ENCODE results near the gene TBC1D4.

TBC1D4 gene

GRCh38 chr13:75479102-75479740 lies 2.7 kb downstream of the TBC1D4 start:
- no peak overlapping the region for H2AK5ac ChIP-seq (ENCODE audit: low read length)
- H3K9ac ChIP-seq (ENCODE audit: low read length) = no peak overlapping the region
- no peaks in the 10 kb centered on the region for H3K9me3 ChIP-seq (ENCODE audit: insufficient read depth, low read depth, low read length)
- H2BK5ac ChIP-seq (ENCODE audit: low read depth, low read length, poor library complexity) = no peak overlapping the region
- H3K18ac ChIP-seq (ENCODE audit: low read length) = no peak overlapping the region
- no peak overlapping the region for H2AFZ ChIP-seq (ENCODE audit: insufficient read depth, low read length, poor library complexity)
- no peaks in the 10 kb centered on the region for H3K36me3 ChIP-seq (ENCODE audit: control insufficient read depth in 1 of 2, insufficient read depth in 2 of 2, low read length in 2 of 2)
- no peaks in the 10 kb centered on the region for H3K79me2 ChIP-seq (ENCODE audit: control insufficient read depth, insufficient read depth, low read length, poor library complexity)
- no peak for DNase-seq
- no peak overlapping the region for H4K8ac ChIP-seq (ENCODE audit: low read depth, low read length)
- H3K4ac ChIP-seq (ENCODE audit: low read depth, low read length) = no peak overlapping the region
- H3K4me1 ChIP-seq (ENCODE audit: control insufficient read depth in 1 of 2, insufficient read depth in 2 of 2, low read length in 2 of 2) = peaks cover 0 to 6% of the 10 kb centered on the region in 2 experiments
- no peak overlapping the region for H4K12ac ChIP-seq (ENCODE audit: low read depth, low read length)
- no peak overlapping the region for H2BK120ac ChIP-seq (ENCODE audit: insufficient read depth, low read length, poor library complexity)
- no peak overlapping the region for H3K27ac ChIP-seq (ENCODE audit: low read depth, low read length)
- H4K91ac ChIP-seq (ENCODE audit: low read depth, low read length) = no peak overlapping the region
- no peak overlapping the region for H2BK12ac ChIP-seq (ENCODE audit: low read length)
- no peaks in the 10 kb centered on the region for H3K27me3 ChIP-seq (ENCODE audit: insufficient read depth, low read length)
- no peak overlapping the region for H3K14ac ChIP-seq (ENCODE audit: low read length)
- peaks cover 3% of the 10 kb centered on the region for H3K79me1 ChIP-seq (ENCODE audit: low read length)
- WGBS (ENCODE audit: extremely low coverage, insufficient coverage, insufficient read length) = no CpG with 5 or more reads among the region's 5 CpGs
- no peak overlapping the region for H3K4me3 ChIP-seq (ENCODE audit: low read depth, low read length)
- H3K23ac ChIP-seq (ENCODE audit: low read length) = no peak overlapping the region
- H3K4me2 ChIP-seq (ENCODE audit: low read length) = no peak overlapping the region

GRCh38 chr13:75478659-75479058 lies 3.3 kb downstream of the TBC1D4 start:
- H4K91ac ChIP-seq (ENCODE audit: low read depth, low read length) = no peak overlapping the region
- H3K79me2 ChIP-seq (ENCODE audit: control insufficient read depth, insufficient read depth, low read length, poor library complexity) = no peaks in the 10 kb centered on the region
- no peak overlapping the region for H3K14ac ChIP-seq (ENCODE audit: low read length)
- no peaks in the 10 kb centered on the region for H3K9me3 ChIP-seq (ENCODE audit: insufficient read depth, low read depth, low read length)
- peaks cover 3% of the 10 kb centered on the region for H3K79me1 ChIP-seq (ENCODE audit: low read length)
- H3K27ac ChIP-seq (ENCODE audit: low read depth, low read length) = no peak overlapping the region
- H3K23ac ChIP-seq (ENCODE audit: low read length) = no peak overlapping the region
- H4K12ac ChIP-seq (ENCODE audit: low read depth, low read length) = no peak overlapping the region
- no CpG with 5 or more reads among the region's 4 CpGs for WGBS (ENCODE audit: extremely low coverage, insufficient coverage, insufficient read length)
- no peak overlapping the region for H3K18ac ChIP-seq (ENCODE audit: low read length)
- H3K4me2 ChIP-seq (ENCODE audit: low read length) = no peak overlapping the region
- H3K4me1 ChIP-seq (ENCODE audit: control insufficient read depth in 1 of 2, insufficient read depth in 2 of 2, low read length in 2 of 2) = peaks cover 0 to 6% of the 10 kb centered on the region in 2 experiments
- H3K9ac ChIP-seq (ENCODE audit: low read length) = no peak overlapping the region
- no peak overlapping the region for H2AFZ ChIP-seq (ENCODE audit: insufficient read depth, low read length, poor library complexity)
- H2BK5ac ChIP-seq (ENCODE audit: low read depth, low read length, poor library complexity) = no peak overlapping the region
- H2AK5ac ChIP-seq (ENCODE audit: low read length) = no peak overlapping the region
- no peak for DNase-seq
- no peak overlapping the region for H2BK12ac ChIP-seq (ENCODE audit: low read length)
- H4K8ac ChIP-seq (ENCODE audit: low read depth, low read length) = no peak overlapping the region
- H3K36me3 ChIP-seq (ENCODE audit: control insufficient read depth in 1 of 2, insufficient read depth in 2 of 2, low read length in 2 of 2) = no peaks in the 10 kb centered on the region
- H2BK120ac ChIP-seq (ENCODE audit: insufficient read depth, low read length, poor library complexity) = no peak overlapping the region
- H3K4ac ChIP-seq (ENCODE audit: low read depth, low read length) = no peak overlapping the region
- no peak overlapping the region for H3K4me3 ChIP-seq (ENCODE audit: low read depth, low read length)
- H3K27me3 ChIP-seq (ENCODE audit: insufficient read depth, low read length) = no peaks in the 10 kb centered on the region

GRCh38 chr13:75474956-75475355 lies 7.0 kb downstream of the TBC1D4 start:
- no peak overlapping the region for H3K4me3 ChIP-seq (ENCODE audit: low read depth, low read length)
- H3K4me1 ChIP-seq (ENCODE audit: control insufficient read depth in 1 of 2, insufficient read depth in 2 of 2, low read length in 2 of 2) = no peaks in the 10 kb centered on the region
- H2BK120ac ChIP-seq (ENCODE audit: insufficient read depth, low read length, poor library complexity) = no peak overlapping the region
- no peak for DNase-seq
- no peak overlapping the region for H4K91ac ChIP-seq (ENCODE audit: low read depth, low read length)
- no peak overlapping the region for H3K4me2 ChIP-seq (ENCODE audit: low read length)
- H3K9me3 ChIP-seq (ENCODE audit: insufficient read depth, low read depth, low read length) = no peaks in the 10 kb centered on the region
- H3K27me3 ChIP-seq (ENCODE audit: insufficient read depth, low read length) = no peaks in the 10 kb centered on the region
- H3K4ac ChIP-seq (ENCODE audit: low read depth, low read length) = no peak overlapping the region
- H3K14ac ChIP-seq (ENCODE audit: low read length) = no peak overlapping the region
- no peak overlapping the region for H3K27ac ChIP-seq (ENCODE audit: low read depth, low read length)
- H3K23ac ChIP-seq (ENCODE audit: low read length) = no peak overlapping the region
- H4K8ac ChIP-seq (ENCODE audit: low read depth, low read length) = no peak overlapping the region
- H3K79me2 ChIP-seq (ENCODE audit: control insufficient read depth, insufficient read depth, low read length, poor library complexity) = no peaks in the 10 kb centered on the region
- no peak overlapping the region for H2AK5ac ChIP-seq (ENCODE audit: low read length)
- H3K36me3 ChIP-seq (ENCODE audit: control insufficient read depth in 1 of 2, insufficient read depth in 2 of 2, low read length in 2 of 2) = no peaks in the 10 kb centered on the region
- no peak overlapping the region for H2BK12ac ChIP-seq (ENCODE audit: low read length)
- H4K12ac ChIP-seq (ENCODE audit: low read depth, low read length) = no peak overlapping the region
- H3K9ac ChIP-seq (ENCODE audit: low read length) = no peak overlapping the region
- no CpG with 5 or more reads among the region's 2 CpGs for WGBS (ENCODE audit: extremely low coverage, insufficient coverage, insufficient read length)
- H2AFZ ChIP-seq (ENCODE audit: insufficient read depth, low read length, poor library complexity) = no peak overlapping the region
- H2BK5ac ChIP-seq (ENCODE audit: low read depth, low read length, poor library complexity) = no peak overlapping the region
- H3K79me1 ChIP-seq (ENCODE audit: low read length) = no peaks in the 10 kb centered on the region
- no peak overlapping the region for H3K18ac ChIP-seq (ENCODE audit: low read length)

GRCh38 chr13:75473468-75473867 lies 8.5 kb downstream of the TBC1D4 start:
- no peak overlapping the region for H3K9ac ChIP-seq (ENCODE audit: low read length)
- H3K23ac ChIP-seq (ENCODE audit: low read length) = no peak overlapping the region
- H3K27me3 ChIP-seq (ENCODE audit: insufficient read depth, low read length) = no peaks in the 10 kb centered on the region
- no peak overlapping the region for H4K8ac ChIP-seq (ENCODE audit: low read depth, low read length)
- no peaks in the 10 kb centered on the region for H3K4me1 ChIP-seq (ENCODE audit: control insufficient read depth in 1 of 2, insufficient read depth in 2 of 2, low read length in 2 of 2)
- H2AK5ac ChIP-seq (ENCODE audit: low read length) = no peak overlapping the region
- no peak overlapping the region for H3K14ac ChIP-seq (ENCODE audit: low read length)
- H3K79me1 ChIP-seq (ENCODE audit: low read length) = no peaks in the 10 kb centered on the region
- H3K4me2 ChIP-seq (ENCODE audit: low read length) = no peak overlapping the region
- H3K4me3 ChIP-seq (ENCODE audit: low read depth, low read length) = no peak overlapping the region
- no CpG with 5 or more reads among the region's 1 CpG for whole genome bisulfite sequencing (ENCODE audit: extremely low coverage, insufficient coverage, insufficient read length)
- H3K18ac ChIP-seq (ENCODE audit: low read length) = no peak overlapping the region
- H2BK5ac ChIP-seq (ENCODE audit: low read depth, low read length, poor library complexity) = no peak overlapping the region
- H2BK12ac ChIP-seq (ENCODE audit: low read length) = no peak overlapping the region
- no peaks in the 10 kb centered on the region for H3K36me3 ChIP-seq (ENCODE audit: control insufficient read depth in 1 of 2, insufficient read depth in 2 of 2, low read length in 2 of 2)
- no peak overlapping the region for H2AFZ ChIP-seq (ENCODE audit: insufficient read depth, low read length, poor library complexity)
- no peak overlapping the region for H3K27ac ChIP-seq (ENCODE audit: low read depth, low read length)
- H3K9me3 ChIP-seq (ENCODE audit: insufficient read depth, low read depth, low read length) = no peaks in the 10 kb centered on the region
- no peak overlapping the region for H4K12ac ChIP-seq (ENCODE audit: low read depth, low read length)
- no peaks in the 10 kb centered on the region for H3K79me2 ChIP-seq (ENCODE audit: control insufficient read depth, insufficient read depth, low read length, poor library complexity)
- no peak overlapping the region for H3K4ac ChIP-seq (ENCODE audit: low read depth, low read length)
- H4K91ac ChIP-seq (ENCODE audit: low read depth, low read length) = no peak overlapping the region
- H2BK120ac ChIP-seq (ENCODE audit: insufficient read depth, low read length, poor library complexity) = no peak overlapping the region
- no peak for DNase-seq
